Fibroblast of lung (primary cell): Measurements from ENCODE around the gene VASN. TPM values are rescaled to one million over a fixed set of nuclear protein-coding genes. Genes with fewer than 3 reads are reported as not detected.

Experiments
- DNase-seq, 2 donors: peaks; one replicate each; pipeline versions ENCODE4 v3.0.0 to v3.0.0-alpha.2; 2010; ENCODE audit warnings: low read depth in 2 of 2
- H2AFZ ChIP-seq: 2 replicates; pipeline ENCODE4 v1.5.1; 2012; ENCODE audit warnings: low read length, control low read depth, inconsistent platforms
- H3K27ac ChIP-seq: 2 replicates; pipeline ENCODE4 v1.5.1; 2011; ENCODE audit warnings: low read length, control low read depth; ENCODE audit not compliant: insufficient read depth
- H3K27me3 ChIP-seq: 2 replicates; pipeline ENCODE4 v1.5.1; 2011; ENCODE audit warnings: mild to moderate bottlenecking, low read length; ENCODE audit not compliant: control insufficient read depth, insufficient read depth
- H3K36me3 ChIP-seq: 2 replicates; pipeline ENCODE4 v1.5.1; 2011; ENCODE audit warnings: low read length; ENCODE audit not compliant: control insufficient read depth, insufficient read depth
- H3K4me1 ChIP-seq: 2 replicates; pipeline ENCODE4 v1.5.1; 2011; ENCODE audit warnings: low read length; ENCODE audit not compliant: control insufficient read depth, insufficient read depth; ENCODE audit errors: extremely low read depth
- H3K4me2 ChIP-seq: 2 replicates; pipeline ENCODE4 v1.5.1; 2011; ENCODE audit warnings: low read length, control low read depth; ENCODE audit not compliant: insufficient read depth; ENCODE audit errors: extremely low read depth
- H3K4me3 ChIP-seq, 4 experiments: fragments of 200-600 bp in 1 of 4; sonication (generic) in 1 of 4; replicated peaks in 1 of 4; 2 replicates each; pipeline ENCODE4 v1.5.1; 2011 to 2016; ENCODE audit warnings: low read length in 4 of 4, low read depth in 3 of 4, mild to moderate bottlenecking in 3 of 4, control low read depth in 2 of 4, inconsistent platforms in 1 of 4, mixed read lengths in 1 of 4; ENCODE audit not compliant: insufficient read depth in 1 of 4; ENCODE audit errors: control extremely low read depth in 1 of 4
- H3K79me2 ChIP-seq: 2 replicates; pipeline ENCODE4 v1.5.1; 2012; ENCODE audit warnings: mild to moderate bottlenecking, low read length, inconsistent platforms; ENCODE audit not compliant: control insufficient read depth, insufficient read depth
- H3K9ac ChIP-seq: 2 replicates; pipeline ENCODE4 v1.5.1; 2011; ENCODE audit warnings: mild to moderate bottlenecking, low read length, control low read depth; ENCODE audit not compliant: insufficient read depth
- H3K9me3 ChIP-seq: 2 replicates; pipeline ENCODE4 v1.5.1; 2012; ENCODE audit warnings: low read depth, low read length; ENCODE audit not compliant: control insufficient read depth, insufficient read depth
- H4K20me1 ChIP-seq: 2 replicates; pipeline ENCODE4 v1.5.1; 2011; ENCODE audit warnings: low read length; ENCODE audit not compliant: control insufficient read depth, insufficient read depth; ENCODE audit errors: extremely low read depth
- EZH2 ChIP-seq: IDR thresholded peaks from 2 replicates; pipeline ENCODE4 v1.5.1; 2012; ENCODE audit warnings: low read length, control low read depth, mild to moderate bottlenecking; ENCODE audit errors: missing control alignments
- polyA plus RNA-seq, 2 donors: library from polyadenylated mRNA; depleted of rRNA in 1 of 2; stranded (reverse) in 1 of 2; unstranded in 1 of 2; fragments of >200 nt; gene quantifications; 2 replicates each; pipeline ENCODE4 v1.2.1, GENCODE V29; 2011 to 2012; ENCODE audit warnings: missing spikeins in 1 of 2
- total RNA-seq: library from RNA; depleted of rRNA; stranded (reverse); fragments of >200 nt; gene quantifications from 2 replicates; pipeline ENCODE4 v1.2.1, GENCODE V29; 2014
- TF ChIP-seq, protein P1 (sequence below), 2 donors: IDR thresholded peaks in 1 of 2; conservative IDR thresholded peaks in 1 of 2; 1 replicate in 1 of 2; 2 replicates in 1 of 2; pipeline ENCODE4 v1.5.1; 2011 to 2012; ENCODE audit warnings: low read length in 2 of 2, control low read depth in 1 of 2, inconsistent platforms in 1 of 2, low read depth in 1 of 2, mild to moderate bottlenecking in 1 of 2

The VASN gene
- total and polyA plus RNA-seq, 2 donors (not counting 1 experiment from before 2014, with no cell fraction given): 61.9 to 79.4 TPM

DNA sequence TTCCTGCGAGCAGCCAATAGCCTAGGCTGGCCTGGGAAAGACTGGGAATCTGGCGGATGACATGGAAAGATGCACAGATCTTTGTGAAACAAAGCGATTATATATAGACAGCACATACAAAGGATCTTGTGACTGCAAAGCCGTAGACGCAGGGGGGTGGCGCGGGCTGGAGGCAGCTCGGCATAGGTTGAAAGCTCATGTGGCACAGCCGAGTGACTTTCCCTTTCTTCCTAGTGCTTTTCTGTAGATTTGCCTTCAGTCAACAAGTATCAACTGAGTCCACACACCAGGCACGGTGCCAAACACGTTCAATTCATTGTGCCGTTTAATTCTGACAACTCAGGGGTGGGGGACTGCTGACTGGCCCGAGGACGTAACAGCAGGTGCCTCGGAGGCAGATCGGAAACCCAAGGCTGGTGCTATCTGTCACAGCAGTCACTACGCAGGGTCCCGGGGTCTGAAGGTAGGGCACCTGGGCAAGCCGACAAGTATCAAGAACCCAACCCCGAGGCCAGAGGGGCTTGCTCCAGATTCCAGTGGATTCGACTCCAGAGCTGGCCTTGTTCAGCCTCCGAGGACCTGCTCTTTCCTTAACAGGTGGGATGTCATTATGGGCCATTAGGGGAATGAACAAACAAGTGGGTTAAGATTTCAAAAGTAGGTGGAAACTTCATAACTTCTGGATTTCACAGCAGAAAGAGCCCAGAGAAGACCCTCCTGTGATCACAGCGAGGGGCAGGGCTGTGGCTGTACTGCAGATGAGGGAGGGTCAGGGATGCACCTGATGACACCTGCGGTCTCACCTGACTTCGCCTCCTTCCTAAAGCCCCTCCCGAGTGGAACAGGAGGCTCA lies 26.4 kb upstream of the VASN start:
- H3K4me1 ChIP-seq: peaks cover 4% of the 10 kb centered on the region
- DNase-seq: peak; percentile 23 to 36
- no peak overlapping the region for H3K4me3 ChIP-seq
- H3K27ac ChIP-seq: no peak overlapping the region
- peaks cover 54% of the 10 kb centered on the region for H3K79me2 ChIP-seq
- H3K27me3 ChIP-seq: no peaks in the 10 kb centered on the region
- H3K36me3 ChIP-seq: peaks cover 11% of the 10 kb centered on the region
- no peak for TF ChIP-seq EZH2
- TF ChIP-seq, protein P1, sequence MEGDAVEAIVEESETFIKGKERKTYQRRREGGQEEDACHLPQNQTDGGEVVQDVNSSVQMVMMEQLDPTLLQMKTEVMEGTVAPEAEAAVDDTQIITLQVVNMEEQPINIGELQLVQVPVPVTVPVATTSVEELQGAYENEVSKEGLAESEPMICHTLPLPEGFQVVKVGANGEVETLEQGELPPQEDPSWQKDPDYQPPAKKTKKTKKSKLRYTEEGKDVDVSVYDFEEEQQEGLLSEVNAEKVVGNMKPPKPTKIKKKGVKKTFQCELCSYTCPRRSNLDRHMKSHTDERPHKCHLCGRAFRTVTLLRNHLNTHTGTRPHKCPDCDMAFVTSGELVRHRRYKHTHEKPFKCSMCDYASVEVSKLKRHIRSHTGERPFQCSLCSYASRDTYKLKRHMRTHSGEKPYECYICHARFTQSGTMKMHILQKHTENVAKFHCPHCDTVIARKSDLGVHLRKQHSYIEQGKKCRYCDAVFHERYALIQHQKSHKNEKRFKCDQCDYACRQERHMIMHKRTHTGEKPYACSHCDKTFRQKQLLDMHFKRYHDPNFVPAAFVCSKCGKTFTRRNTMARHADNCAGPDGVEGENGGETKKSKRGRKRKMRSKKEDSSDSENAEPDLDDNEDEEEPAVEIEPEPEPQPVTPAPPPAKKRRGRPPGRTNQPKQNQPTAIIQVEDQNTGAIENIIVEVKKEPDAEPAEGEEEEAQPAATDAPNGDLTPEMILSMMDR (conservative IDR thresholded peaks at IDR 0.05 in 1 of 2, IDR thresholded peaks at IDR 0.05 in 1 of 2; ENCODE audit: low read depth in 1 of 2, low read length in 2 of 2): no peak
- H3K9ac ChIP-seq: no peak overlapping the region
- H3K9me3 ChIP-seq: no peaks in the 10 kb centered on the region
- H4K20me1 ChIP-seq: no peaks in the 10 kb centered on the region
- peak overlapping the region; percentile 25 for H3K4me2 ChIP-seq
- no peak overlapping the region for H2AFZ ChIP-seq

DNA sequence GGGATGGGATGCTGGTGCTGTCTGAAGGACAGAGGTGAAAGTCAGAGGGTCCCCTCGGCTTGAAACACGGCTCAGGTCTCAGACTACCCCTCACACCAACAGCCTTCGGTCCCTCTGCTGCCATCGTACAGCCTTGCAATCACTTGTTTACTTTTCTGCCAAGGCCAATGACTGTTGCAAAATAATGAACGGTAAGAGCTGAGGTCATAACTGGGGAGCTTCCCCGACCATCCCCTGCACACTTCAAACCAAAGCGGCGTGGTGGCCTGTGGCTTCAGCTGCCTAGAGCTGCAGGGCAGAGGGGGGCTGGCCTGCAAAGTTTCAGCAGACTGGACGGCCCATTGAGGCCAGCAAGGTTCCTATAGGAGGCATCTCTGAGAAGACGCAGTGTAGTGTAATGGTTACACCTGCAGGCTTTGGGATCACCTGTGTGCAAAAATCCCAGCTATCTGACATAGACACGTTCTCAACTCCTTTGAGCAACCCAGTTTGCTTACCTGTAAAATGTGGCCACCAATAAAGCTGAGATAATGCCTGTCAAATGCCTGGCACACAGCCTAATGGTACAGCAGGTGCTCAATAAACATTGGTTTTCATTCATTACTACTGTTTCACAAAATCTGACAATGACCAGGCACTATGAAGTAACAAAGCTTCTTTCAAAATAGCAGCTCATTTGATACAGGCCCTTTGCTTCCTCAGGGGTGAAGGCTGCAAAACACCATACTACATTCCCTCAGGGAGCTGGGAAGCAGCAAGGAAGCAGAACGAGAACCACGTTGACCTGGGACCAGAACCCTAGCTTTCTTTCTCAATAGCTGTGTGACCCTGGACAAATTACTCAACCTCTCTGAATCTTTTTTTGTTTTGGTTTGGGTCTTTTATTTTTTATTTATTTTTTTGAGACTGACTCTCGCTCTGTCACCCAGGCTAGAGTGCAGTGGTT lies 25.5 kb upstream of the VASN start:
- H3K4me2 ChIP-seq: no peak overlapping the region
- H3K27ac ChIP-seq: no peak overlapping the region
- H3K4me3 ChIP-seq: no peak overlapping the region
- no peak for TF ChIP-seq EZH2
- TF ChIP-seq, protein P1 (conservative IDR thresholded peaks at IDR 0.05 in 1 of 2, IDR thresholded peaks at IDR 0.05 in 1 of 2; ENCODE audit: low read depth in 1 of 2, low read length in 2 of 2): no peak
- peaks cover 58% of the 10 kb centered on the region for H3K79me2 ChIP-seq
- H3K27me3 ChIP-seq: no peaks in the 10 kb centered on the region
- no peaks in the 10 kb centered on the region for H3K4me1 ChIP-seq
- no peaks in the 10 kb centered on the region for H4K20me1 ChIP-seq
- no peak for DNase-seq
- H2AFZ ChIP-seq: no peak overlapping the region
- H3K9ac ChIP-seq: no peak overlapping the region
- H3K9me3 ChIP-seq: no peaks in the 10 kb centered on the region
- H3K36me3 ChIP-seq: peaks cover 4% of the 10 kb centered on the region

GRCh38 chr16:4347010-4347409 lies 24.6 kb upstream of the VASN start:
- Histone ChIP-seq H3K4me2 (no peak overlapping the region), H3K4me1 (peaks cover 4% of the 10 kb centered on the region), H3K4me3 (no peak overlapping the region), H3K36me3 (peaks cover 2% of the 10 kb centered on the region), H4K20me1 (no peaks in the 10 kb centered on the region), H3K27me3 (no peaks in the 10 kb centered on the region), H2AFZ (no peak overlapping the region), H3K27ac (no peak overlapping the region), H3K79me2 (peaks cover 52% of the 10 kb centered on the region), H3K9ac (no peak overlapping the region), H3K9me3 (no peaks in the 10 kb centered on the region)
- DNase-seq: peak in 1 of 2 donors; percentile 48
- TF ChIP-seq EZH2: no peak
- TF ChIP-seq, protein P1 (conservative IDR thresholded peaks at IDR 0.05 in 1 of 2, IDR thresholded peaks at IDR 0.05 in 1 of 2; ENCODE audit: low read depth in 1 of 2, low read length in 2 of 2): no peak
